Germinal center (tissue), 1 donor: ENCODE results near the gene ADGRG6.

Experiments
- DNase-seq: peaks from one replicate; pipeline ENCODE4 v3.0.0; 2012; ENCODE audit warnings: mixed read lengths, low spot score

Gene ADGRG6

GRCh38 chr6:142291512-142291911 lies 10.3 kb upstream of the ADGRG6 start:
- DNase-seq: no peak

GRCh38 chr6:142292166-142292924 lies 9.5 kb upstream of the ADGRG6 start:
- no peak for DNase-seq

DNA sequence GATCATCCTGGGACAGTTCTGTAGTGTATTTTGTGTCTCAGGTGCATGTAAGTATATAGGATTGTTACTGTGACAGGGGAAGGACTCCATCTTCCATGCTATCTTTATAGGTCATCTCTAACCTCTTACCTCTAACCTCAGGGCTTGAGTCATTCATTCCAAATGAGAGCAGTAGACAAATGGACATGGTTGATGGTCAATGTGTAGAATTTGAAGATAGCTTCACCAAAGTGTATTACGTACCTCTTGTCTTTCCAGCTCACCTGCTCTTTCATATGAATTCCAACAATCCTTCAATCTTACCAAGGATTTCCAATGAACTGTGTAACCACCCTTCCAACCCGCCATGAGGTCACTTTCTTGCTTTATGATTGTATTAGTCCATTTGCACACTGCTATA lies 8.7 kb upstream of the ADGRG6 start:
- no peak for DNase-seq

DNA sequence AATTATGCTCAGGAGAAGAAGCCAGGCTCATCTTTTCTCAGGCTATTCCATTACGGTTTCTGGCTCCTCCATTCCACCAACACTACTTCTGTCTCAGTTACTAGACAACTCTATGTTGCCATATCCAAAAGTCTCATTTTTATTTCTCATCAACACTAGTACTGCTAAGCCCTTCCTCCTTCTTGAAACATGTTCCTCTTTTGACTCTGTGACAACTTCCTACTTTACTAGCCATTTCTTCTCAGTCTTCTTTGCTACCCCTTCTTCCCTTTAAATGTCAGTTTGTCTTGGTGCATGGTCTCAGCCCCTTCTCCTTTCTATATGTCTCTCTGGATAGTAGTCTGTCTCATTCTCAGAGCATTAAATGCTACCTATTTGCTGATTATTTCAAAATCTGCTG lies 7.1 kb upstream of the ADGRG6 start:
- no peak for DNase-seq

DNA sequence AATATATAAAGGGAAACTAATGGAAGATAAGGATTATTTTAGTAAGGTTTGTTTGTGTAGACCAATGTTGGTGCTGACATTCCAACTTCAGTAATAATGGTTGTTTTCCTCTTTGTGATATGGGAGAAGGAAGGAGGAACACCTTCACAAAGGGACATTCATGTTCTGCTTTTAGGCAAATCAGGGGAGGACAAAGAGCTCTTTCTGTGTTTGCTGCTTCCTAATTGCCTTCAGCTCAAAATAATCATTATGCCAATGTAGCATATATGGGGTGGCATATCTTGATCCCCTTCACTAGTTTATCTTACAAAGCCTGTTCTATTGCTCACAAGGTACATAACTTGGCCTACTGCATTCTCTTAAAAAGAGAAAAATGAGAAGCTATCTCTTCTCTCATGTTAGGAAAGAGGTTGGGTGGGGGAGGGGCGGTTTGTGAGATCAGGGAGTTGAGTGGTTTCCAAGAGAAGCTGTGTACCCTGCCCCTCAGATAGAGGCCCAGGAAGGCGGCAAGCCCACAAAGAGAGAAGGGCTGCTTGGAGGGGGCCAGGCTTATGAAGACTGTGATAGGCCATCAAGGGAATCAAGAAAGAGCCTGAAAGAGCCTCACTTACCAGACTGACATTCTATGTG lies 4.7 kb upstream of the ADGRG6 start:
- DNase-seq: no peak

- DNase-seq: no peak
Measured at GRCh38 chr6:142297605-142297995, 4.2 kb upstream of the ADGRG6 start.

GRCh38 chr6:142297996-142298753 lies 3.6 kb upstream of the ADGRG6 start:
- DNase-seq: no peak

DNA sequence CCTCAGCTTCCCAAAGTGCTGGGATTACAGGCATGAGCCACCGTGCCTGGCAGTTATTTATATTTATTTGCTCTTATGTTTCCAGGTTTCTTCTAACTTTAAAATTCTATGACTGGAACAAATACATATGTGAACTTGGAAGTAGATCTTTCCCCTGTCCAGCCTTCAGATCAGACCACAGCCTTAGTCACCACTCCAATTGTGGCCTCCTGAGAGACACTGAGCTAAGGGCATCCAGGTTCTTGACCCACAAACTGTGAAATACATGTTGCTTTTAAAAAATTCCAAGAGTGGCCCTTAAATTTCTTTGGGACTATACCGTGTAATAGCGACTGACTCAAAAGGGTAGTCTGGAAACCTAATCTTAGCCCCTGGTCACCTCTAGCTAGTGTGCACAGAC lies 1.5 kb upstream of the ADGRG6 start:
- DNase-seq: no peak

DNA sequence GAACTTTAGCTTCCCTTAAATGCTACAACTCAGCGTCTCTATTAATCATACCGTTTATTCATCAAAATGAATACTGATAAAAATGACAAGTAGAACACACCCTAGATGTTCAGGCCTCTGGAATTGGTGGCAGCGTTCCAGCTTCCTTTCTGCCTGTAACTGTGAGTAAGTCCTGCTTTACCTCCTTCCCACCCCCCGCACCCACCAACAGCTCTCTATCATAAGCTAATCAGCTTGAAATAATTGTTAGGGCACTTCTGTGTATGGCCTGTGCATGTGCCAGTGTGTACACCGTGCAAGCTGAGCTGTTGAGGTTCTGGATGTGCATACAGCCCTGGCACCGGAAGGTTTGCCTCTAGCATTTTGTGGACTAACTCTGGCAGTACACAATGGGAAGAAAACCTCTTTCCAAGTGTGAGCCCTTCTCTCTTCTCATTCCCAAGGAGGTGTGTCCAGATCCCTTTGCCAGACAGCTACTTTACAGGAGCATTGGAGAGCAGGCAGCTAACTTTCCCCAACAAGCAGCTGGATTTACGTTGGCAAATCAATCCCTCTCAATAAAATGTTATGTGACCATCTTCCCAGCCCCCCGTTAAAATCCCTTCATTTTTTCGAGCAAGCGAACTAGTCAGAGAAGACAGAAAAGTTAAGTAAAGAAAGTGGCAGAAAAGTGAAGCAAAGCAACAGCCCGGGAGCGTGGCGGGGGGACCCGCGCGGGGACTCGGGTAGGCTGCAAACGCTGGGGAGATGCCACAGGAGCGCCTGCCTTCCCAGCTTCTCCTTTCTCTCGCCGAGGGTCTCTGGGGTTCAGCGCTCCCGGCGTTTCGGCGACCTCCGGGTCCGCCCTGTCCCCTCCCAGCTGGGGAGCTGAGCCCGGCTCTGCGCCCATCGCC lies 803 bp upstream of the ADGRG6 start:
- no peak for DNase-seq

GRCh38 chr6:142302421-142303175 lies 791 bp downstream of the ADGRG6 start:
- no peak for DNase-seq

DNA sequence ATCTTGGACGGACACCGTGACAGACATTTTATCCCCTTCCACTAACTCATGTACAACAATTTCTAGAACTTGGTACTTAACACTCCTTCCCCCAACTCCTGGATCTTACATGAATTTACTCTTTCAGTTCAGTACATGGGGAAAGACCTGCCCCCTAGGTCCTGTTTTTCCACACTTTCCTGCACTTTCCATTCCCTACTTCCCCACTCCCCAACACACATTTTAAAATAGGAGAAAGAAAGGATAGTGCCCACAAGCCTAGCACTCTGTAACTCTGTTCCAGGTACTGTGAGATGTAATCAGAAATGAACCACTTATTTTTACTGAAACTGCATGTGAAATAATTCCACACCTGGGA lies 1.3 kb downstream of the ADGRG6 start:
- DNase-seq: no peak

- no peak for DNase-seq
Measured at GRCh38 chr6:142304241-142304640, 2.4 kb downstream of the ADGRG6 start.

DNA sequence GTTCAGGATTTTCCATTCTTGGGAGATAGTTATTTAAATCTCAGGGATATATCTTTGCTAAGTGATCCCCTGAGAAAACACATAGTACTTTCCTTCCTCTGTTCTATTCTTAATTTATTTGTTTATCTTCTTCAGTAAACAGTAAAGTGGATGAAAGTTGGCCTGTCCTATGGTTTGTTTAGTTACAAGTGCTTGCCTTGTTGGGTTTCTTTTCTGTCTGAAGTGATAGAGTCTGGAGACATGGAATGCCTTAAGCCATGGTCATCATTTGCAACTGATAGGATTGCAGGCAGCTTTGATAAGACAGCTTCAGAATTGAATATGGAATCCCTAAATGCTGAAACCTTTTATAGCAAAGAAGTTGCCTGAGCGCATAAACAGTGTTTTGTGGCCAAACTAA lies 4.9 kb downstream of the ADGRG6 start:
- no peak for DNase-seq

DNA sequence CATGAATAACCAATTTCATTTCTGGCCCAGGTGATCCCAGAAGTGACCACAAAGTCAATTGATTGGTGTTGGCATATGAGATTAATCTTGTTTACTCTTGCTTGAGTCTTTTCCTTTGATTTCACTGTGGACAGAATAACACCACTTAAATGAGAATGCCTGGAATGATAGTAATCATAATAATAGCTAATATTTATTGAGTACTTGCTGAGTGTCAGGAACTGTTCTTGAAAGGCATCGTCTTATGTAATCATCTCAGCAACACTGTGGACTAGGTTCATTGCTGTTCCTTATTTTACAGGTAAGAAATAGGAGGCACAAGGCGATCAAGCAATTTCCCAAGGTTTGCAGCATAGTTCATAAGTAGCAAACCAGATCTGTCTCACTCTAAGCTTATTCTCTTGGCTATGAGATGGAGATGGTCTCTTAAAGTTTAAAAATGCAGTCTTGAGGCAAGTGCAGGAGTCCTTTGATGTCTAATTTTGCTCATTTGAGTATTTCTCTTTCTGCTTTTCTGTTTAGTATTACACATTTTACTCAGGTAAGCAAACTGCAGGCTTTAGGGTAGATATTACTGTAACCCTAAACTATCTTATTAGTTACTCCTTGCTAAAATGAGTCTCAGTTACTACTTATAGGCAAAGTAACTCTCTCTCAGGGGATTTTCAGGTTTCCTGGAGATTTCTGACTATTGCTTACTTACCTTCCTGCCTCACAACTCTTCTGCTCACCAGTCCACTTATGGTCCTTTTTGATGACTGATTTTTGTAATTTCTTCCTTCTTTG lies 6.3 kb downstream of the ADGRG6 start:
- no peak for DNase-seq

- DNase-seq: no peak
Measured at GRCh38 chr6:142309426-142309825, 7.6 kb downstream of the ADGRG6 start.

GRCh38 chr6:142313284-142313683 lies 11.5 kb downstream of the ADGRG6 start:
- no peak for DNase-seq

GRCh38 chr6:142316791-142317368 lies 15.1 kb downstream of the ADGRG6 start:
- no peak for DNase-seq

- DNase-seq: no peak
Measured at GRCh38 chr6:142318714-142319113, 16.9 kb downstream of the ADGRG6 start.

DNA sequence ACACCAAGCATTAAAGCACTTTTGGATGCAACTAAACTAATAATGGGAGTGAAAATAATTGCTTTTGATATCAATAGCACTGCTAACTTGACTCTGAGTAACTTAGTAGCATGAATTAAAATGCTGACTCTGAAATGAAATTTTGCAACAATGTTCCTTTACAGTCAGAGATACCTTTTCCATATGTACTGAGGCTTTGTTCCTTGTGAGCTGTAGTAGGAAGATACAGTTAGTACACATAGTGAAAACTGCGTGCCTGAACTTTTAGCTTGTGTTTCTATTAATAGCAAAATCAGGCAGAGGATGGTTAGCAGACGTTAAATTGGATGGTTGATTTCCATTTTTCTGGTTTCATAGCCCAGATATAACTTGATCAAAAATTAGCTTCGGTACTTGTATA lies 18.6 kb downstream of the ADGRG6 start:
- no peak for DNase-seq

GRCh38 chr6:142321451-142321850 lies 19.6 kb downstream of the ADGRG6 start:
- no peak for DNase-seq
